GM12872 (cell line): ENCODE measurements around the gene PDE6A.

Source experiments
- TF ChIP-seq, protein P1 (sequence below): IDR thresholded peaks from 3 replicates; pipeline ENCODE4 v1.5.1; 2011; ENCODE audit warnings: low read depth, mild to moderate bottlenecking, low read length, moderate library complexity; ENCODE audit not compliant: insufficient read depth

PDE6A gene

DNA sequence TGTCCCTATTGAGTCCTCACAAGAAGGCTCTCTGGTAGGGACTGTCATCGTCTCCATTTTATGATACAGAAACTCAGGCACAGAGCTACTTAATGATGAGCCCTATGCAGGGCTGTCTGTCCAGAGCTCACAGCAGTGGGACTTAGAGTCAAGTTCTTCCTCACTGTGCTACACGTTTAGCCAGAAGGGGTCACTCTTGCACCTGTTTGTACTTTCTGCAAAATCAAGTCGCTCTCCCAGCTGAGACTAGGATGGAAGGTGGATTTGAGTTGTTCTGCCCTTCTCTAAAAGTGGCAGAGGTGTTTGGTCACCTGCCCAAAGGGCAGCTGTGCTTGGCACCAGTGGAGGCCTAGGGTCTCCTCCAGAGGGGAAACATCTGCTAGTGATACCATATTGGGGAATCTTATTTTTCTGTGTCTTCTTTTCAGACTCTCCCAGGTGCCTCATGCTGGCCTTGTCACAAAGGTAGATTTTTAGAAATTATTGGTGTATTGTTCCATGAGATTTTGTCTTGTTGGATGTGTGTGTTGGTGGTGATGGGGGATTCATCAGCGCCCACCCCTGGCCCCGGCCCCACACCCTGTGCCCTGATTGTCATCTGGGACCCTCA, 110.2 kb downstream of the PDE6A start:
- TF ChIP-seq, protein P1, sequence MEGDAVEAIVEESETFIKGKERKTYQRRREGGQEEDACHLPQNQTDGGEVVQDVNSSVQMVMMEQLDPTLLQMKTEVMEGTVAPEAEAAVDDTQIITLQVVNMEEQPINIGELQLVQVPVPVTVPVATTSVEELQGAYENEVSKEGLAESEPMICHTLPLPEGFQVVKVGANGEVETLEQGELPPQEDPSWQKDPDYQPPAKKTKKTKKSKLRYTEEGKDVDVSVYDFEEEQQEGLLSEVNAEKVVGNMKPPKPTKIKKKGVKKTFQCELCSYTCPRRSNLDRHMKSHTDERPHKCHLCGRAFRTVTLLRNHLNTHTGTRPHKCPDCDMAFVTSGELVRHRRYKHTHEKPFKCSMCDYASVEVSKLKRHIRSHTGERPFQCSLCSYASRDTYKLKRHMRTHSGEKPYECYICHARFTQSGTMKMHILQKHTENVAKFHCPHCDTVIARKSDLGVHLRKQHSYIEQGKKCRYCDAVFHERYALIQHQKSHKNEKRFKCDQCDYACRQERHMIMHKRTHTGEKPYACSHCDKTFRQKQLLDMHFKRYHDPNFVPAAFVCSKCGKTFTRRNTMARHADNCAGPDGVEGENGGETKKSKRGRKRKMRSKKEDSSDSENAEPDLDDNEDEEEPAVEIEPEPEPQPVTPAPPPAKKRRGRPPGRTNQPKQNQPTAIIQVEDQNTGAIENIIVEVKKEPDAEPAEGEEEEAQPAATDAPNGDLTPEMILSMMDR: peak; percentile 81

DNA sequence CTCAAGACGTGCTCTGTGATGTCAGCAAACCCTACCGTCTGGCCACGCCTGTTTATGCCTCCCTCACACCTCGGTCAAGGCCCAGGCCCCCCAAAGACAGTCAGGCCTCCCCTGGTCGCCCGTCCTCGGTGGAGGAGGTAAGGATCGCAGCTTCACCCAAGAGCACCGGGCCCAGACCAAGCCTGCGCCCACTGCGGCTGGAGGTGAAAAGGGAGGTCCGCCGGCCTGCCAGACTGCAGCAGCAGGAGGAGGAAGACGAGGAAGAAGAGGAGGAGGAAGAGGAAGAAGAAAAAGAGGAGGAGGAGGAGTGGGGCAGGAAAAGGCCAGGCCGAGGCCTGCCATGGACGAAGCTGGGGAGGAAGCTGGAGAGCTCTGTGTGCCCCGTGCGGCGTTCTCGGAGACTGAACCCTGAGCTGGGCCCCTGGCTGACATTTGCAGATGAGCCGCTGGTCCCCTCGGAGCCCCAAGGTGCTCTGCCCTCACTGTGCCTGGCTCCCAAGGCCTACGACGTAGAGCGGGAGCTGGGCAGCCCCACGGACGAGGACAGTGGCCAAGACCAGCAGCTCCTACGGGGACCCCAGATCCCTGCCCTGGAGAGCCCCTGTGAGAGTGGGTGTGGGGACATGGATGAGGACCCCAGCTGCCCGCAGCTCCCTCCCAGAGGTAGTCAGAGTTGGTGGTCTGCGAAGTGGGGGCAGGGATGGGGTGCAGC, 111.3 kb downstream of the PDE6A start:
- TF ChIP-seq, protein P1: no peak

DNA sequence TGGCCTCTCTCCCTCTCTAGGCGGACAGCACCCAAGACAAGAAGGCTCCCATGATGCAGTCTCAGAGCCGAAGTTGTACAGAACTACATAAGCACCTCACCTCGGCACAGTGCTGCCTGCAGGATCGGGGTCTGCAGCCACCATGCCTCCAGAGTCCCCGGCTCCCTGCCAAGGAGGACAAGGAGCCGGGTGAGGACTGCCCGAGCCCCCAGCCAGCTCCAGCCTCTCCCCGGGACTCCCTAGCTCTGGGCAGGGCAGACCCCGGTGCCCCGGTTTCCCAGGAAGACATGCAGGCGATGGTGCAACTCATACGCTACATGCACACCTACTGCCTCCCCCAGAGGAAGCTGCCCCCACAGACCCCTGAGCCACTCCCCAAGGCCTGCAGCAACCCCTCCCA, 112.0 kb downstream of the PDE6A start:
- TF ChIP-seq, protein P1: no peak

DNA sequence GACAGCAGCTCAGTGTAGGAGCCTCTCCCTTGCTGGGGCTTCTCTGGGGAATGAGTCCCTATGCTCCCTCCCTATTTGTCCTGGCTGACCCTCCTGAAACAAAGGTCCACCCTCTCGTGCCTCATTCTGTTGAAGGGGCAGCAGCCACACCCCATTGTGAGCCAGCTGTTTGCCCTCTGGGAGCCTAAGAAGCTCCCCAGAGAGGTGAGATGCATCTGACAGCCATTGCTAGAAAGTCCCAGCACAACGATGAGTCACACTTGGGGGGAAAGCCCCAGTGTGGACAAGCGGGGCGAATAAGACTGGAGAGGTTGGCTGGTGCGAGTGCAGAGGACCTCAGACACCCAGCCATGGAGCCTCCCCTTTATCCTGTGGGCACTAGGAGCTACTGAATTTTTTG, 113.1 kb downstream of the PDE6A start:
- TF ChIP-seq, protein P1: no peak

DNA sequence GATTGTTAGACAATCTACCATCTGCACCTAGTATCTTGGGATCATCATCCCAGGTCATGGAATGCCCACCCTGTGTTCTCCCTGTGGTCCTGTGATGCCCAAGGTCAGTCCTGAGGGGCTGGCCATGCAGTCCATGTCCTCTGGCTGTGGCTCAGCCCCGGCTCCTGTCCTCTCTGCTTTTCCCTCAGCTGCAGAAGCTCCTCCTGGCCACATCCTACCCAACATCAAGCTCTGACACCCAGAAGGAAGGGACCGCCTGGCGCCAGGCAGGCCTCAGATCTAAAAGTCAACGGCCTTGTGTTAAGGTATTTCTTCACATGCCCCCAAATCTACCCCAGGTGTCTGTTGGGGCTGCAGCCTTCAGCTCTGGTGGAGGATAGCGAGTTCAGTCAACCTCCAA, 114.0 kb downstream of the PDE6A start:
- TF ChIP-seq, protein P1: no peak

DNA sequence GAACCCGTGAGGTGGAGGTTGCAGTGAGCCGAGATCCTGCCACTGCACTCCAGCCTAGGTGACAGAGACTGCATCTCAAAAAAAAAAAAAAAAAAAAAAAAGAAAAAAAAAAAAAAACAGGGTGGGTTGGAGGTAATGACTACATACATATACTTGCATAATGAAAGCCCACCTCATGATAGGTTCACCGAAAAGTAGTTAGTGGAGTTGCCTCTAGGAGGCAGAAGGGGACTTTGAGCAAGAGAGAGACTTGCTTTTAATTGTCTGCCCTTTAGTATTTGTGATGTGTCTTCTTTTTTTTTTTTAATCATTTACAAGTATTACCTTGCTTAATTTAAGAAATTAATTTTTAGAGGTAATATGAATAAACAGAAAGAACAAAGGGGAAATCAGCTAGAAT, 114.6 kb downstream of the PDE6A start:
- TF ChIP-seq, protein P1: peak; percentile 36; the same call in 2 of the 3 replicates

DNA sequence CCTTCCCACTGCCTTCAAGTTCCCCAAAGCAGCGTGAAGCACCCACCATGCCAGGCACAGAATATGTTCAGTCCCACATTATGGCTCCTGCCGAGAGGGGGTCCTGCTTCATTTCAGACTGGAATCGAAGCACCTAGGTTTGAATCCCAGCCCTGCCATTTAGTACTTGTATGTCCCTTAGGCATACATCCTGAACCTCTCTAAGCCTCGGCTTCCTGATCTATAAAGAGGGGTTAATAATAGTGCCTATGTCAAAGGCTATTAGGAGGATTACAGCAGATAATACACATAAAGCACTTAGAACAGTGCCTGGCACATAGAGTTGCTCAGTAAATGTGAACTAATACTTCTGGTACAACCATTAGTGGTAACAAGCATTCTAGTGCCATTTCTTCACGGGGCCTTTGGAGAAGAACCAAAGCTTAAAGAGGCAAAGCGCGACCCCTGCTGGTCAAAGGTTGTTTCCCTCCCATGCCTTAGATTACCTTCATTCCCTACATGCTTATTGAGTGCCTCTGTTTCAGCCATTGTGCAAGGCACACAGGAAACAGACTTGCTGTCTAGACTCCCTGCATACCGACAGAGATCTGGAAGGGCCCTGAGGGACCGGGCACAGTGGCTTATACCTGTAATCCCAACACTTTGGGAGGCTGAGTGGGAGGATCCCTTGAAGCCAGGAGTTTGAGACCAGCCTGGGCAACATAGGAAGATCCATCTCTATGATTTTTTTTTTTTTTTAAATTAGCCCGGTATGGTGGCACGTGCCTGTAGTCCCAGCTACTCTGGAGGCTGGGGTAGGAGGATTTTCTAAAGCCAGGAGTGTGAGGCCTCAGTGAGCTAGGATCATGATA, 116.2 kb downstream of the PDE6A start:
- TF ChIP-seq, protein P1: peak; percentile 89
